Hepatocyte (in vitro differentiated cells): ENCODE measurements around the gene ROPN1B. TPM values are rescaled to one million over a fixed set of nuclear protein-coding genes. Genes with fewer than 3 reads are reported as not detected.

Experiments used
- DNase-seq: peaks from one replicate; pipeline ENCODE4 v3.0.0-alpha.2; 2016; ENCODE audit warnings: low spot score
- H2AFZ ChIP-seq: fragments of 200-600 bp; sonication (generic); 2 replicates; pipeline ENCODE4 v1.6.0; 2016; ENCODE audit warnings: antibody characterized with exemption, mild to moderate bottlenecking
- H3K27ac ChIP-seq: fragments of 200-600 bp; sonication (generic); 2 replicates; pipeline ENCODE4 v1.5.1; 2016; ENCODE audit warnings: mild to moderate bottlenecking
- H3K27me3 ChIP-seq: fragments of 200-600 bp; sonication (generic); 2 replicates; pipeline ENCODE4 v1.6.1; 2016
- H3K36me3 ChIP-seq: fragments of 200-600 bp; sonication (generic); replicated peaks from 2 replicates; pipeline ENCODE4 v1.5.1; 2016; ENCODE audit warnings: low read depth; ENCODE audit not compliant: insufficient read depth
- H3K4me1 ChIP-seq: fragments of 200-600 bp; sonication (generic); 2 replicates; pipeline ENCODE4 v1.5.1; 2016; ENCODE audit warnings: mild to moderate bottlenecking, moderate library complexity; ENCODE audit not compliant: insufficient read depth
- H3K4me2 ChIP-seq: fragments of 200-600 bp; sonication (generic); 2 replicates; pipeline ENCODE4 v1.6.0; 2016
- H3K4me3 ChIP-seq: fragments of 200-600 bp; sonication (generic); 2 replicates; pipeline ENCODE4 v1.5.1; 2016; ENCODE audit warnings: mild to moderate bottlenecking
- H3K79me2 ChIP-seq: fragments of 200-600 bp; sonication (generic); 2 replicates; pipeline ENCODE4 v1.6.0; 2017; ENCODE audit warnings: mild to moderate bottlenecking
- H3K9me2 ChIP-seq: fragments of 200-600 bp; sonication (generic); replicated peaks from 2 replicates; pipeline ENCODE4 v1.6.0; 2017; ENCODE audit warnings: mild to moderate bottlenecking; ENCODE audit not compliant: insufficient read depth
- H3K9me3 ChIP-seq: fragments of 200-600 bp; sonication (generic); 2 replicates; pipeline ENCODE4 v1.5.1; 2016; ENCODE audit warnings: low read depth, mild to moderate bottlenecking
- H4K20me1 ChIP-seq: fragments of 200-600 bp; sonication (generic); 2 replicates; pipeline ENCODE4 v1.6.0; 2016; ENCODE audit warnings: mild to moderate bottlenecking; ENCODE audit not compliant: insufficient read depth, poor library complexity, severe bottlenecking
- CTCF ChIP-seq: fragments of 200-600 bp; sonication (generic); IDR thresholded peaks from 2 replicates; pipeline ENCODE4 v1.5.1; 2016; ENCODE audit warnings: antibody characterized with exemption, mild to moderate bottlenecking; ENCODE audit not compliant: poor library complexity
- EZH2 ChIP-seq: fragments of 200-600 bp; sonication (generic); IDR thresholded peaks from 2 replicates; pipeline ENCODE4 v1.6.1; 2016; ENCODE audit warnings: antibody characterized with exemption, mild to moderate bottlenecking, borderline replicate concordance
- EZH2phosphoT487 ChIP-seq: fragments of 200-600 bp; sonication (generic); IDR thresholded peaks from one replicate; pipeline ENCODE4 v1.6.1; 2018; ENCODE audit warnings: antibody characterized with exemption, mild to moderate bottlenecking, low read depth, moderate library complexity; ENCODE audit not compliant: unreplicated experiment, severe bottlenecking
- WGBS: methylation state at CpG from one replicate; pipeline ENCODE4 v1.1.6; 2016; ENCODE audit warnings: low lambda C conversion rate; ENCODE audit errors: missing lambda C conversion rate; 5-methylcytosine and 5-hydroxymethylcytosine counted together
- polyA plus RNA-seq: library from polyadenylated mRNA; unstranded; fragments of >200 nt; fragmentation: Nextera tagmentation; extraction: Ambion mirVana; gene quantifications from 2 replicates; pipeline ENCODE4 v1.2.1, GENCODE V29; 2016
- total RNA-seq: library from RNA; depleted of rRNA; stranded (reverse); fragments of >200 nt; gene quantifications from 2 replicates; pipeline ENCODE4 v1.2.3, GENCODE V29; 2014

ROPN1B gene
- total and polyA plus RNA-seq, 2 experiments from 2014 or later, result not detected

DNA sequence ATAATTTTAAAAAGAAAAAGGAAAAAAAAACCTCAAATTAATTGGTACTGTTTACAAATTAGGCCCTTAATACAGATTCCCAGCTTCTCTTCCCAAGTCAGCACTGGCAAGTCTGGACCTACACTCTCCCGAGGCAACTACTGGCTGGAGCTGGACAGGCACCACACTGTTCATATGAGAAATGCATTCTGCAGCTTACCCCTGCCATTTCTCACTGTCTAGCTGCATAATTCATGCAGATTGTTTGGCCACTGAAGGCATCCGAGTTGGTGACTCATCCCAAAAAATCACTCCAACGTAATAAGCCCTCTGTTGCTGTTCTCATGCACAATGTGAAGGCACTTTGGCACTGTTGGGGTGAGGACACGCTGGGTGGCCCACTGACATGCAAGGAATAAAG, 45.3 kb downstream of the ROPN1B start:
- Histone ChIP-seq H3K27ac (no peak overlapping the region), H3K4me2 (no peak overlapping the region), H3K27me3 (no peaks in the 10 kb centered on the region), H3K9me2 (no peaks in the 10 kb centered on the region), H4K20me1 (no peaks in the 10 kb centered on the region), H3K79me2 (no peaks in the 10 kb centered on the region), H3K36me3 (no peaks in the 10 kb centered on the region), H2AFZ (no peak overlapping the region), H3K9me3 (no peaks in the 10 kb centered on the region), H3K4me3 (no peak overlapping the region), H3K4me1 (no peaks in the 10 kb centered on the region)
- DNase-seq, result no peak
- TF ChIP-seq CTCF, result no peak
- no peak for TF ChIP-seq EZH2
- no peak for TF ChIP-seq EZH2phosphoT487
- 78% methylated on average over 4 of the region's 4 CpGs for WGBS

DNA sequence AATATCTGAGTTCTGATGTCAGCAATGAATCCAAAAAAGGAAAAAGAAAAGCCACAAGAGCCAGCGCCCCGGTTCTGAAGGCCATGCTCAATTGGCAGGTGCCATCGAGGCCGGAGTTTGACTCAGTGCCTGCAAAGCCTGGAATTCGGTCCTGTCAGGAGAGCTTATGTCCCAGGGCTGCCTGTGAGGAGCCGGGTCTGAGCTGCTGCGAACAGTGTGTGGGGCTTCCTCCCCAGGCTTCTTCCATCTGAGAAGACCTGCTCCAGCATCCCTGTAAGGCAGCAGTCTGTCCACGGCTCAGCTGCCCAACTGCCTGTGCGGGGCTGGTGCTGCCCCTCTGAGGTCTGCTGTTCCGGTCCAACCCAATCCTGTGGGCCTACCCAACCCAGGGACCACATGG, 46.1 kb downstream of the ROPN1B start:
- Histone ChIP-seq H3K4me3 (no peak overlapping the region), H3K9me3 (no peaks in the 10 kb centered on the region), H3K27me3 (no peaks in the 10 kb centered on the region), H2AFZ (no peak overlapping the region), H4K20me1 (no peaks in the 10 kb centered on the region), H3K9me2 (no peaks in the 10 kb centered on the region), H3K4me1 (no peaks in the 10 kb centered on the region), H3K4me2 (no peak overlapping the region), H3K79me2 (no peaks in the 10 kb centered on the region), H3K36me3 (no peaks in the 10 kb centered on the region), H3K27ac (no peak overlapping the region)
- 97% methylated on average over 10 of the region's 10 CpGs for WGBS
- DNase-seq, result no peak
- TF ChIP-seq EZH2phosphoT487 (no peak), EZH2 (no peak), CTCF (no peak)

GRCh38 chr3:126016616-126017015, 47.6 kb downstream of the ROPN1B start:
- no peaks in the 10 kb centered on the region for H3K79me2 ChIP-seq

More at GRCh38 chr3:126016616-126017015, 47.6 kb downstream of the ROPN1B start:
- Histone ChIP-seq H3K9me2 (no peaks in the 10 kb centered on the region), H3K36me3 (no peaks in the 10 kb centered on the region), H3K4me2 (no peak overlapping the region), H4K20me1 (no peaks in the 10 kb centered on the region), H3K27me3 (no peaks in the 10 kb centered on the region), H3K4me3 (no peak overlapping the region), H3K27ac (no peak overlapping the region), H3K9me3 (no peaks in the 10 kb centered on the region), H2AFZ (no peak overlapping the region), H3K4me1 (no peaks in the 10 kb centered on the region)
- DNase-seq, result no peak
- WGBS, result 95% methylated on average over 8 of the region's 8 CpGs
- no peak for TF ChIP-seq CTCF
- no peak for TF ChIP-seq EZH2
- no peak for TF ChIP-seq EZH2phosphoT487
